Esophagus muscularis mucosa (tissue), 3 donors: ENCODE measurements around the gene LSM6.

ENCODE experiments used
- POLR2A ChIP-seq: fragments of 450-650 bp; IDR thresholded peaks from one replicate; pipeline ENCODE4 v1.6.1; 2017; ENCODE audit warnings: antibody characterized with exemption, moderate library complexity, mild to moderate bottlenecking, low read depth
- TF ChIP-seq, protein P1 (sequence below), 3 experiments: fragments of 200-600 bp in 2 of 3; fragments of 450-650 bp in 1 of 3; sonication (generic) in 2 of 3; IDR thresholded peaks; one replicate each; pipeline ENCODE4 v1.5.1; 2017 to 2019; ENCODE audit warnings: antibody characterized with exemption in 3 of 3, mild to moderate bottlenecking in 2 of 3, moderate library complexity in 1 of 3

DNA sequence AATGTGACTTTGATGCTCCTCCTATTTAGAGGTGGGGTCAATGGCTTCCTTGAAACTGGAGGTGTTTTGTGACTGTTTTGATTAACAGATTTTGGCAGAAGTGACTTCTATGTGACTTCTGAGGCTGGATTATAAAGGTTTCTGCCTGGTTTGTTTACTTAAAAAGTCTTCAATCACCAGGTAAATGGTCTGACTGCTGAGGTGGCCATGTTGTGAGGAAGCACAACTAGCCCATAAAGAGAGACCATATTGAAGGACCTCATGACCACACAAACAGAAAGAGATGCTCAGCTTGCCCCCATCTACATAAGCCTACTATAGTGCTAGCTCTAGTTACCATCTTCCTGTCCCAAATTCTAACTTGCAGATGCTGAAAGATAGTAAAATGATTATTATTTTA is 14.3 kb upstream of the LSM6 start:
- TF ChIP-seq POLR2A, result no peak
- TF ChIP-seq, protein P1, sequence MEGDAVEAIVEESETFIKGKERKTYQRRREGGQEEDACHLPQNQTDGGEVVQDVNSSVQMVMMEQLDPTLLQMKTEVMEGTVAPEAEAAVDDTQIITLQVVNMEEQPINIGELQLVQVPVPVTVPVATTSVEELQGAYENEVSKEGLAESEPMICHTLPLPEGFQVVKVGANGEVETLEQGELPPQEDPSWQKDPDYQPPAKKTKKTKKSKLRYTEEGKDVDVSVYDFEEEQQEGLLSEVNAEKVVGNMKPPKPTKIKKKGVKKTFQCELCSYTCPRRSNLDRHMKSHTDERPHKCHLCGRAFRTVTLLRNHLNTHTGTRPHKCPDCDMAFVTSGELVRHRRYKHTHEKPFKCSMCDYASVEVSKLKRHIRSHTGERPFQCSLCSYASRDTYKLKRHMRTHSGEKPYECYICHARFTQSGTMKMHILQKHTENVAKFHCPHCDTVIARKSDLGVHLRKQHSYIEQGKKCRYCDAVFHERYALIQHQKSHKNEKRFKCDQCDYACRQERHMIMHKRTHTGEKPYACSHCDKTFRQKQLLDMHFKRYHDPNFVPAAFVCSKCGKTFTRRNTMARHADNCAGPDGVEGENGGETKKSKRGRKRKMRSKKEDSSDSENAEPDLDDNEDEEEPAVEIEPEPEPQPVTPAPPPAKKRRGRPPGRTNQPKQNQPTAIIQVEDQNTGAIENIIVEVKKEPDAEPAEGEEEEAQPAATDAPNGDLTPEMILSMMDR (IDR thresholded peaks at IDR 0.05), result no peak
